ENCODE data around the gene LONP1.

Gene LONP1

DNA sequence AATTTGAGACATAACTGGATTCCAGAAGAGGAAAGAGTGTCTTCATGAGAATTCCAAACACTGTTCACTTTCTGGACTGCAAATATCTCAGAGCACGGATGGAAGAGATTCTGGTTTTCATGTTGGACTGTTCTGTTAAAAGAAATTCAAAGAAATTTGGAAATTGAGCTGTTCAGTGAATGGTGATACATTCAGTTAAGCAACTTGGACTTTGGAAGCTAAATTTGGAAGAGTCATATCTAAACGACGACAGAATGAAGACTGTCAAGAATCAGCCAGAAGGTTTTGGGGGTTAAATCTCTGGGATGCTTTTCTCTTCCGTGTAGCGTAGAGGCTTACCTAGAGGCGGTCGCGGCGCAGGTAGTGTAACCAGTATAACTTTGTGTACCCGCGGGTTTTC lies 71.5 kb downstream of the LONP1 start:
- H3F3A ChIP-seq (ENCODE audit: insufficient read depth): no peaks in the 10 kb centered on the region
- H3K4me3 ChIP-seq (ENCODE audit: insufficient read depth, low read length, poor library complexity, severe bottlenecking): no peak overlapping the region
- no peaks in the 10 kb centered on the region for H3K9me2 ChIP-seq (replicated peaks; ENCODE audit: insufficient read depth, low read length)
- H3K36me3 ChIP-seq (ENCODE audit: low read length): peaks cover 44% of the 10 kb centered on the region
- TF ChIP-seq, protein P1, sequence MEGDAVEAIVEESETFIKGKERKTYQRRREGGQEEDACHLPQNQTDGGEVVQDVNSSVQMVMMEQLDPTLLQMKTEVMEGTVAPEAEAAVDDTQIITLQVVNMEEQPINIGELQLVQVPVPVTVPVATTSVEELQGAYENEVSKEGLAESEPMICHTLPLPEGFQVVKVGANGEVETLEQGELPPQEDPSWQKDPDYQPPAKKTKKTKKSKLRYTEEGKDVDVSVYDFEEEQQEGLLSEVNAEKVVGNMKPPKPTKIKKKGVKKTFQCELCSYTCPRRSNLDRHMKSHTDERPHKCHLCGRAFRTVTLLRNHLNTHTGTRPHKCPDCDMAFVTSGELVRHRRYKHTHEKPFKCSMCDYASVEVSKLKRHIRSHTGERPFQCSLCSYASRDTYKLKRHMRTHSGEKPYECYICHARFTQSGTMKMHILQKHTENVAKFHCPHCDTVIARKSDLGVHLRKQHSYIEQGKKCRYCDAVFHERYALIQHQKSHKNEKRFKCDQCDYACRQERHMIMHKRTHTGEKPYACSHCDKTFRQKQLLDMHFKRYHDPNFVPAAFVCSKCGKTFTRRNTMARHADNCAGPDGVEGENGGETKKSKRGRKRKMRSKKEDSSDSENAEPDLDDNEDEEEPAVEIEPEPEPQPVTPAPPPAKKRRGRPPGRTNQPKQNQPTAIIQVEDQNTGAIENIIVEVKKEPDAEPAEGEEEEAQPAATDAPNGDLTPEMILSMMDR (IDR thresholded peaks at IDR 0.05; ENCODE audit: insufficient read depth, low read length, poor library complexity, severe bottlenecking): no peak
- no peak for TF ChIP-seq EZH2phosphoT487 (conservative IDR thresholded peaks at IDR 0.05; ENCODE audit: low read length)
- peaks cover 42% of the 10 kb centered on the region for H3K79me2 ChIP-seq (ENCODE audit: insufficient read depth, low read length)
- no peaks in the 10 kb centered on the region for H3K9me3 ChIP-seq (ENCODE audit: insufficient read depth, low read length)
- no peak overlapping the region for H3K27ac ChIP-seq (ENCODE audit: low read depth, low read length)
- peaks cover 10% of the 10 kb centered on the region for H4K20me1 ChIP-seq (ENCODE audit: low read depth, low read length)
- no peak overlapping the region for H3K4me2 ChIP-seq (ENCODE audit: low read depth, low read length, poor library complexity, severe bottlenecking)
- no peak overlapping the region for H2AFZ ChIP-seq (ENCODE audit: low read depth, low read length, severe bottlenecking)
- no peak overlapping the region for H3K9ac ChIP-seq (ENCODE audit: low read length)
- H3K27me3 ChIP-seq (ENCODE audit: low read length): no peaks in the 10 kb centered on the region

DNA sequence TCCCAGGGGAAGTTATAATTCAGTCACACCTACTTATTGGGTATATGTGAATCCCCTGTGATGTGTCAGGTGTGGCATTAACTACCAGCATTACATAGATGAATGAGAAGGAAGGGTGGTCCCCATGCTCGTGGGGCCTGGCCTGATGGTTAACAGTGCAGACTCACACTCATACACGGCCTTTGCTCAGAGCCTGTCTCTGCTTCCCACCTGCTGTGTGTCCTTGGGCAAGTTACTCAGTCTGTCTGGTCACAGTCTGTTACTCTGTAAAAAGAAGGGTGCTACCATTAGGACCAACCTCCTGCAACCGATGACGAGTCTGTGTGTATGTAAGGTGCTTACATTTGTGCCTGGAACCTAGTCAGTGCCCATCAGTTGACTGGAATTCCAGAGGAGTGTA lies 73.2 kb downstream of the LONP1 start:
- Histone ChIP-seq H3K9ac (ENCODE audit: low read length) (no peak overlapping the region), H3K79me2 (ENCODE audit: insufficient read depth, low read length) (peaks cover 60% of the 10 kb centered on the region), H3K27me3 (ENCODE audit: low read length) (no peaks in the 10 kb centered on the region)

GRCh38 chr19:5645409-5645808 lies 74.5 kb downstream of the LONP1 start:
- Histone ChIP-seq H3K9me3 (ENCODE audit: insufficient read depth, low read length) (no peaks in the 10 kb centered on the region), H3K9ac (ENCODE audit: low read length) (no peak overlapping the region), H3F3A (ENCODE audit: insufficient read depth) (no peaks in the 10 kb centered on the region), H3K36me3 (ENCODE audit: low read length) (peaks cover 54% of the 10 kb centered on the region), H3K4me2 (ENCODE audit: low read depth, low read length, poor library complexity, severe bottlenecking) (no peak overlapping the region), H3K9me2 (replicated peaks; ENCODE audit: insufficient read depth, low read length) (no peaks in the 10 kb centered on the region), H2AFZ (ENCODE audit: low read depth, low read length, severe bottlenecking) (no peak overlapping the region), H3K4me3 (ENCODE audit: insufficient read depth, low read length, poor library complexity, severe bottlenecking) (no peak overlapping the region), H4K20me1 (ENCODE audit: low read depth, low read length) (peaks cover 26% of the 10 kb centered on the region), H3K79me2 (ENCODE audit: insufficient read depth, low read length) (peaks cover 73% of the 10 kb centered on the region), H3K27ac (ENCODE audit: low read depth, low read length) (no peak overlapping the region), H3K27me3 (ENCODE audit: low read length) (no peaks in the 10 kb centered on the region)
- TF ChIP-seq EZH2phosphoT487 (conservative IDR thresholded peaks at IDR 0.05; ENCODE audit: low read length): no peak
- TF ChIP-seq, protein P1 (IDR thresholded peaks at IDR 0.05; ENCODE audit: insufficient read depth, low read length, poor library complexity, severe bottlenecking): no peak

More for the DNA sequence above, 73.2 kb downstream of the LONP1 start:
- Histone ChIP-seq H2AFZ (ENCODE audit: low read depth, low read length, severe bottlenecking) (no peak overlapping the region), H3K9me3 (ENCODE audit: insufficient read depth, low read length) (no peaks in the 10 kb centered on the region), H4K20me1 (ENCODE audit: low read depth, low read length) (peaks cover 24% of the 10 kb centered on the region), H3K4me3 (ENCODE audit: insufficient read depth, low read length, poor library complexity, severe bottlenecking) (no peak overlapping the region), H3K36me3 (ENCODE audit: low read length) (peaks cover 54% of the 10 kb centered on the region), H3K9me2 (replicated peaks; ENCODE audit: insufficient read depth, low read length) (no peaks in the 10 kb centered on the region), H3F3A (ENCODE audit: insufficient read depth) (no peaks in the 10 kb centered on the region), H3K4me2 (ENCODE audit: low read depth, low read length, poor library complexity, severe bottlenecking) (no peak overlapping the region), H3K27ac (ENCODE audit: low read depth, low read length) (no peak overlapping the region)
- TF ChIP-seq, protein P1 (IDR thresholded peaks at IDR 0.05; ENCODE audit: insufficient read depth, low read length, poor library complexity, severe bottlenecking): no peak
- TF ChIP-seq EZH2phosphoT487 (conservative IDR thresholded peaks at IDR 0.05; ENCODE audit: low read length): no peak

All from SU-DHL-6 (cell line).